Suprapubic skin (tissue), 4 donors: ENCODE results near the gene GPR75. TPM values are rescaled to one million over a fixed set of nuclear protein-coding genes. Genes with fewer than 3 reads are reported as not detected.
A peak's percentile ranks its signal among the peaks of the same experiment; 100 is the strongest.
"Not testable (repeated sequence)": the region's sequence is repeated elsewhere in the genome, so short reads cannot be mapped to it uniquely, and the experiment has no call there.

Experiments
- DNase-seq, 2 donors: peaks; one replicate each; pipeline ENCODE4 v3.0.0-alpha.2; 2019; ENCODE audit warnings: low spot score in 2 of 2
- H3K27ac ChIP-seq: fragments of 200-600 bp; sonication (generic); one replicate; pipeline ENCODE4 v1.5.1; 2019
- H3K27me3 ChIP-seq: fragments of 200-600 bp; sonication (generic); one replicate; pipeline ENCODE4 v1.5.1; 2019
- H3K36me3 ChIP-seq: fragments of 200-600 bp; sonication (generic); one replicate; pipeline ENCODE4 v1.5.1; 2019
- H3K4me1 ChIP-seq: fragments of 200-600 bp; sonication (generic); one replicate; pipeline ENCODE4 v1.5.1; 2019
- H3K4me3 ChIP-seq: fragments of 200-600 bp; sonication (generic); one replicate; pipeline ENCODE4 v1.5.1; 2019; ENCODE audit warnings: mild to moderate bottlenecking
- H3K9me3 ChIP-seq: fragments of 200-600 bp; sonication (generic); one replicate; pipeline ENCODE4 v1.5.1; 2019
- CTCF ChIP-seq, 2 donors: fragments of 200-600 bp in 1 of 2; fragments of 450-650 bp in 1 of 2; sonication (generic) in 1 of 2; IDR thresholded peaks; one replicate each; pipeline ENCODE4 v1.5.1; 2016 to 2019; ENCODE audit warnings: antibody characterized with exemption in 2 of 2, mild to moderate bottlenecking in 1 of 2, moderate library complexity in 1 of 2
- EP300 ChIP-seq: sonication (generic); formaldehyde crosslinking; IDR thresholded peaks from one replicate; pipeline ENCODE4 v1.6.1; 2017; ENCODE audit warnings: antibody characterized with exemption
- POLR2A ChIP-seq, 2 donors: fragments of 450-650 bp; IDR thresholded peaks; one replicate each; pipeline ENCODE4 v1.6.1; 2017; ENCODE audit warnings: antibody characterized with exemption in 2 of 2, mild to moderate bottlenecking in 2 of 2, moderate library complexity in 2 of 2
- POLR2AphosphoS5 ChIP-seq, 3 donors: sonication (generic); formaldehyde crosslinking; IDR thresholded peaks; one replicate each; pipeline ENCODE4 v1.6.1; 2017; ENCODE audit warnings: antibody characterized with exemption in 3 of 3
- WGBS: methylation state at CpG from one replicate; pipeline ENCODE4 v1.1.5; 2018; 5-methylcytosine and 5-hydroxymethylcytosine counted together
- total RNA-seq, 4 donors: library from RNA; depleted of rRNA; stranded (reverse); fragments of >200 nt; gene quantifications; one replicate each; pipeline ENCODE4 v1.1.0, GENCODE V29; 2016

The GPR75 gene
- total RNA-seq, 4 donors from 2014 or later: 4.5 to 6.7 (median 5.0) TPM

- H3K4me3 ChIP-seq: no peak overlapping the region
- H3K9me3 ChIP-seq: no peaks in the 10 kb centered on the region
- no peaks in the 10 kb centered on the region for H3K27me3 ChIP-seq
- 41% methylated on average over 1 of the region's 1 CpG for WGBS
- H3K36me3 ChIP-seq: no peaks in the 10 kb centered on the region
- TF ChIP-seq POLR2A (IDR thresholded peaks at IDR 0.05) (no peak), EP300 (no peak), CTCF (IDR thresholded peaks at IDR 0.05) (no peak), POLR2AphosphoS5 (IDR thresholded peaks at IDR 0.05) (no peak)
- H3K4me1 ChIP-seq: no peaks in the 10 kb centered on the region
- H3K27ac ChIP-seq: no peak overlapping the region
- DNase-seq: no peak
Observed at GRCh38 chr2:53840580-53840979, 19.2 kb downstream of the GPR75 start.

GRCh38 chr2:53829980-53830290 lies 29.8 kb downstream of the GPR75 start:
- H3K36me3 ChIP-seq, H3K9me3 ChIP-seq, H3K27ac ChIP-seq, H3K4me3 ChIP-seq, H3K27me3 ChIP-seq, DNase-seq: not testable (repeated sequence)
- peaks cover 29% of the 10 kb centered on the region for H3K4me1 ChIP-seq
- 98% methylated on average over 4 of the region's 4 CpGs for WGBS

- Histone ChIP-seq H3K27me3 (no peaks in the 10 kb centered on the region), H3K9me3 (no peaks in the 10 kb centered on the region), H3K27ac (no peak overlapping the region), H3K4me3 (no peak overlapping the region), H3K4me1 (peaks cover 29% of the 10 kb centered on the region), H3K36me3 (no peaks in the 10 kb centered on the region)
- 91% methylated on average over 11 of the region's 11 CpGs for WGBS
- no peak for DNase-seq
- TF ChIP-seq POLR2AphosphoS5 (IDR thresholded peaks at IDR 0.05) (no peak), POLR2A (IDR thresholded peaks at IDR 0.05) (no peak), EP300 (no peak), CTCF (IDR thresholded peaks at IDR 0.05) (no peak)
Observed at GRCh38 chr2:53829273-53829979, 30.3 kb downstream of the GPR75 start.

- Histone ChIP-seq H3K4me1 (peaks cover 29% of the 10 kb centered on the region), H3K36me3 (no peaks in the 10 kb centered on the region), H3K27me3 (no peaks in the 10 kb centered on the region), H3K27ac (peak overlapping the region; percentile 58), H3K4me3 (no peak overlapping the region), H3K9me3 (no peaks in the 10 kb centered on the region)
- no peak for DNase-seq
- no peak for TF ChIP-seq CTCF (IDR thresholded peaks at IDR 0.05)
- TF ChIP-seq POLR2A (IDR thresholded peaks at IDR 0.05): no peak
- no peak for TF ChIP-seq EP300
- no peak for TF ChIP-seq POLR2AphosphoS5 (IDR thresholded peaks at IDR 0.05)
- 95% methylated on average over 4 of the region's 4 CpGs for WGBS
Observed at GRCh38 chr2:53828331-53828730, 31.4 kb downstream of the GPR75 start.

- Histone ChIP-seq H3K9me3 (no peaks in the 10 kb centered on the region), H3K4me1 (peaks cover 29% of the 10 kb centered on the region), H3K36me3 (no peaks in the 10 kb centered on the region), H3K27ac (peak overlapping the region; percentile 79), H3K27me3 (no peaks in the 10 kb centered on the region), H3K4me3 (no peak overlapping the region)
- 65% methylated on average over 3 of the region's 3 CpGs for WGBS
- no peak for TF ChIP-seq POLR2A (IDR thresholded peaks at IDR 0.05)
- DNase-seq: no peak
Observed at GRCh38 chr2:53827398-53828175, 32.2 kb downstream of the GPR75 start.

- Histone ChIP-seq H3K27ac (peak overlapping the region; percentile 79), H3K4me1 (peaks cover 29% of the 10 kb centered on the region), H3K27me3 (no peaks in the 10 kb centered on the region), H3K36me3 (no peaks in the 10 kb centered on the region), H3K4me3 (no peak overlapping the region), H3K9me3 (no peaks in the 10 kb centered on the region)
- DNase-seq: no peak
- WGBS: 36% methylated on average over 3 of the region's 3 CpGs
- no peak for TF ChIP-seq CTCF (IDR thresholded peaks at IDR 0.05)
- TF ChIP-seq EP300: no peak
- no peak for TF ChIP-seq POLR2A (IDR thresholded peaks at IDR 0.05)
- peak in 2 of 3 donors; percentile 33 to 58 for TF ChIP-seq POLR2AphosphoS5 (IDR thresholded peaks at IDR 0.05)
Observed at GRCh38 chr2:53826587-53827397, 33.0 kb downstream of the GPR75 start.
